Measurements from ENCODE around the gene MAST4.

Gene MAST4

GRCh38 chr5:66991746-66992145, 395.6 kb downstream of the MAST4 start:
- DNase-seq (ENCODE audit: low read depth in 2 of 2), result no peak

GRCh38 chr5:66992547-66992946, 396.4 kb downstream of the MAST4 start:
- DNase-seq (ENCODE audit: low read depth in 2 of 2), result no peak

GRCh38 chr5:66993448-66993847, 397.3 kb downstream of the MAST4 start:
- no peak for DNase-seq (ENCODE audit: low read depth in 2 of 2)

- no peak for DNase-seq (ENCODE audit: low read depth in 2 of 2)
Measured at GRCh38 chr5:66993882-66994281, 397.7 kb downstream of the MAST4 start.

GRCh38 chr5:66994790-66995189, 398.6 kb downstream of the MAST4 start:
- DNase-seq (ENCODE audit: low read depth in 2 of 2), result no peak

GRCh38 chr5:67000794-67001475, 404.7 kb downstream of the MAST4 start:
- no peak for DNase-seq (ENCODE audit: low read depth in 2 of 2)

GRCh38 chr5:67002832-67003684, 406.9 kb downstream of the MAST4 start:
- DNase-seq (ENCODE audit: low read depth in 2 of 2), result no peak

GRCh38 chr5:67003685-67003934, 407.4 kb downstream of the MAST4 start:
- DNase-seq (ENCODE audit: low read depth in 2 of 2), result no peak

GRCh38 chr5:67003935-67004729, 407.9 kb downstream of the MAST4 start:
- peak; percentile 78 to 85 for DNase-seq (ENCODE audit: low read depth in 2 of 2)

- no peak for DNase-seq (ENCODE audit: low read depth in 2 of 2)
Measured at GRCh38 chr5:67004730-67005350, 408.6 kb downstream of the MAST4 start.

- DNase-seq (ENCODE audit: low read depth in 2 of 2), result no peak
Measured at GRCh38 chr5:67005737-67006499, 409.7 kb downstream of the MAST4 start.

- no peak for DNase-seq (ENCODE audit: low read depth in 2 of 2)
Measured at GRCh38 chr5:67006500-67006848, 410.3 kb downstream of the MAST4 start.

- DNase-seq (ENCODE audit: low read depth in 2 of 2), result no peak
Measured at GRCh38 chr5:67009028-67009427, 412.8 kb downstream of the MAST4 start.

- peak in 1 of 2 donors; percentile 42 for DNase-seq (ENCODE audit: low read depth in 2 of 2)
Measured at GRCh38 chr5:67010684-67011409, 414.7 kb downstream of the MAST4 start.

GRCh38 chr5:67011422-67011821, 415.2 kb downstream of the MAST4 start:
- no peak for DNase-seq (ENCODE audit: low read depth in 2 of 2)

- peak in 1 of 2 donors; percentile 21 for DNase-seq (ENCODE audit: low read depth in 2 of 2)
Measured at GRCh38 chr5:67012171-67012570, 416.0 kb downstream of the MAST4 start.

GRCh38 chr5:67013719-67014118, 417.5 kb downstream of the MAST4 start:
- DNase-seq (ENCODE audit: low read depth in 2 of 2), result no peak

GRCh38 chr5:67014191-67014590, 418.0 kb downstream of the MAST4 start:
- no peak for DNase-seq (ENCODE audit: low read depth in 2 of 2)

- DNase-seq (ENCODE audit: low read depth in 2 of 2), result no peak
Measured at GRCh38 chr5:67014957-67015400, 418.8 kb downstream of the MAST4 start.

- no peak for DNase-seq (ENCODE audit: low read depth in 2 of 2)
Measured at GRCh38 chr5:67015541-67016191, 419.5 kb downstream of the MAST4 start.
